HG03469 (cell line): ENCODE data around the gene RALA.
"Not testable (repeated sequence)": the region's sequence is repeated elsewhere in the genome, so short reads cannot be mapped to it uniquely, and the experiment has no call there.

Experiments
- ATAC-seq: cut with Tn5 transposase; IDR thresholded peaks from one replicate; pipeline ENCODE4 v1.9.1; 2021; ENCODE audit warnings: mild to moderate bottlenecking, moderate library complexity, moderate number of reproducible peaks; ENCODE audit not compliant: unreplicated experiment

RALA gene

DNA sequence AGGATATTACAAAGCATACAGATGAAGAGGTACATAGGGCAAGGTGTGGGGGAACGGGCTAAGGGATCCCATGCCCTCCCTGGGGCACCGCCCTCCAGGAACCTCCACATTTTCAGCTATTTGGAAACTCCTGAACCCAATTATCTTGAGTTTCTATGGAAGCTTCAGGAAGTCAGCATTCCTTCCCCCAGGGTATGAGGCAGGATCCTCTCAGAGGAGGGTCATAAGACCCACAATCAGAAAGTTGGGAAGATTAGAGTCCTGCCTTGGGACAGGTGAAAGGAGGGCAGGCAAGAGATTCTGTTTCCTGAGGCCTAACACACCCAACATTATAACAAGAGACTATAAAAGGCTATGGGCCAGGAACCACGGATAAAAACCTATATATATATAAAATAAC lies 98.0 kb downstream of the RALA start:
- ATAC-seq = no peak

DNA sequence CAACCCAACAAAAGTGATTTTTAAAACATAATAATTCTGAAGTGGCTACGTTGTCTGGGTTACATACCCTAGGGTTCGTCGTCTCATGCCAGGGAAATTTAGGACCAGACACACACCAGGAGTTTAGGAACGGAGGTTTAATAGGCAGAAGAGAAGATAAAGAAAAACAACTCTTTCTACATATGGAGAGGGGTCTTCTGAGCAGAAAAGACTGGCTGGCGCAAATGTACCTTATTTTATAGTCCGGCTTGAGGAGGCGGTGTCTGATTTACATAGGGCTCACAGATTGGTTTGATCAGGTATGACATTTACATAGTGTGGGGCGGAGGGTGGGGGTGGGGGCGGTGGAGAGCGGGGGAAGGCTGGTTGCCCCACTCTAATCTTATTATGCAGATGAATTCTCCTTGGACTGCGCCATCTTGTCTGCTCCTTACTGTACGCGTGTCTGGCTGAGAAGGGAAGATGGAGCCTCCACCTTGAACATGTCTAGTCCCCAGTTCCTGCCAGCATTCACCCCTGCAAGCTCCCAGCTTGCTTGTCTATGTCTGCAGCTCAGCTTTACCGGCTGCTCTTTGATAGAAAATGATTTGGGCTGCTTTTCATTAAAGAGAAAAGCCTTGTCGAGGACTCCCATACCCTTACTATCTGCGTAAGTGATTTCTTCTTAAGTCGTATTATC lies 98.7 kb downstream of the RALA start:
- ATAC-seq = no peak

DNA sequence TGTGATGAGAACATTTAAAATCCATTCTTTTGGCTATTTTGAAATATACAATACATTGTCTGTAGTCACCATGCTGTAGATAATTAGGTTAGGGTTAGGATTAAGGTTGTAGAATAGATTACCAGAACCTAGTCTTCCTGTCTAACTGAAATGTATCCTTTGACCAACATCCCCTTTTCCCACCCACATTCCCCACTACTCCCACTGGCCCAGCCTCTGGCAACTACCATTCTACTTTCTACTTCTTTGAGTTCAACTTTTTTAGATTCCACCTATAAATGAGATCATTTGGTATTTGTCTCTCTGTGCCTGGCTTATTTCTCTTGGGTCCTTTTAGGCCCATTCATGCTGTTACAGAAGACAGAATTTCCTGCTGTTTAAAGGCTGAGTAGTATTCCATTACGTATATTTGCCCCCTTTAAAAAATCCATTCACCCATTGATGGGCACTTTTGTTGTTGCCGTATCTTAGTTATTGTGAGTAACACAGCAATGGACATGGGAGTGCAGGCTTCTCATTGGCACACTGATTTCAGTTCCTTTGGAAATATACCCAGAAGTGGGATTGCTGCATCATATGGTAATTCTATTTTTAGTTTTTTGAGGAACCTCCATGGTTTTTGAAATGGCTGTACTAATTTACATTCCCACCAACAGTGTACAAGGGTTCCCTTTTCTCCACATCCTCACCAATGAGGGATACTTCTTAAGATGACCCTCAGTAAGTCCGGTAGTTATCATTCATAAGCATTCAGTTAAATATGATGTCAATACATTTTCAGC lies 104.0 kb downstream of the RALA start:
- no peak for ATAC-seq

DNA sequence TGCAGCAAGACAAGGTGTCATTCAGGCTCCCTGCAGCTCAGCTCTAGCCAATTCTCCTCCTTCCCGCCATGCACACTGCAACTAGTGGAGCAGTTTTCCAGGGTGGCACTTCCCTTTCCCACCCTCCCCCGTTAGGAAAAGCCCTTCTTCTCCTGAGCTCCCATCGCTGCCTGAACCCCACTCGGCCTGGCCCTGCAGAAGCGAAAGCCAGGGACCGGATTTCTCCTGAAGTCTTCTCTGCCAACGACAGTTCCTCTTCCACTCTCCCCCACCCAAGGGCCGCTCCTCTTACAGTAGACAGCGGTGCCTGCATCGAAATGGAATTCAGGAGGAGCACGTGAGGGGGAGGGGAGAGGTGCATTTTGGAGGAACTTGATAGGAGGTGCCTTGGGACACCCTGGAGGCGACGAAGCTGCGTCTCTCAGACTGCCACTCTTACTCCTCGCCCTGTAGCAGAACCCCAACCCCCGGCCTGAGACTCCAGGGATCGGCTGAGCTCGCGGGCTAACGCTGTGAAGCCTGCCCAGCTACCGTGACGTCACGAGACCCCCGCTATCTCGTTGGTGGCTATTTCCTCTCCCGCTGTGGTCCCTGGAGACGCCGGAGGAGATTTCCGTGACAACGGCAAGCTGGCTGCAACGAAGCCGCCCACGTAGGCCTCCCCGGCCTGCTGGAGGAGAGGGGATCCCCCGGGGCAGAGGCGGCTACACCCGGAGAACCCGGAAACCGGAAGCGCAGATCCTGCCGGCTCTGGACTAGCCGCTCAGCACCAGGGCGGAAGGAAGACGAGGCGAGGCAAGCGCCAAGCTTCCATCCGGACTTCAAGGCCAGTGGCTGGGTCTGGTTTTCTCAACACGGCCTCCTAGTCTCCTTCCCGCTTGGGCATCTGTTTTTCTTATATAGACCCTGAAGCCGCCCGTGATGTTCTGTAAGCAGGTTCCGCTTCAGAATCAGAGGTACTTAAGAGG lies 109.7 kb downstream of the RALA start:
- ATAC-seq = peak; percentile 90

DNA sequence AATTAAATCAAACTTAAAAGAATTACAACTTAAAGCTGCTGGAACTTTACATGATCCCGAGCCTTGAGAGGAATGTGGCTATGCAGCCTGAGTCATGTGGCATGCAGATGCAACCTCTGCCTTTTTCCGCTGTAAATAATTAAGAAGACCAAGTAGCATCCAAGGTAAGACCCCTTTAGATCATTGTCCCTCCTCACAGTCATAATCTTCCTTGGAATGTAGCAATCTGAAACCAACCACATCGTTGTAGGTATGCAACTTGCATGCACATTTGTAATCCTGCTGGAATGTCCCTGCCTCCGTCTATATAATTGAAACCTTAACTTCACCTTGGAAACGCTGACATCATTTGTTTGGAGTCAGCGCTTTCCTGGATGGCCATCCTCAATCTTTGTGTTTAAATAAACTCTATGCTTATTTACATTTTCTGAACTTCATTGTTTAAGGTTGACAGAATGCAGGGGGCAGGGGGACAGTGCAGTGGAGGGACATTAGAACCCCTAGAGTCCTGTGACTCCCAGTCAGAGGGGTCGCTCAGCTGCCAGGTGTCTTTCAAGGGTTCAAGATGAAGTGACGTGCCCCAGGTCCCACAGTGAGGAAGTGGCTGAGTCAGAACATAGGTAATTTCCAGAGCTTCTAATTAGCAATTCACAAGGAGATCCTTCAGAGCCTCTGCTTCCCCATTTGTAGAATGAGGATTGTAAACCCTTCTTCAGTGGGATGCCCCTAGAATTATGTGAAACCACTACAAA lies 110.7 kb downstream of the RALA start:
- ATAC-seq = no peak

DNA sequence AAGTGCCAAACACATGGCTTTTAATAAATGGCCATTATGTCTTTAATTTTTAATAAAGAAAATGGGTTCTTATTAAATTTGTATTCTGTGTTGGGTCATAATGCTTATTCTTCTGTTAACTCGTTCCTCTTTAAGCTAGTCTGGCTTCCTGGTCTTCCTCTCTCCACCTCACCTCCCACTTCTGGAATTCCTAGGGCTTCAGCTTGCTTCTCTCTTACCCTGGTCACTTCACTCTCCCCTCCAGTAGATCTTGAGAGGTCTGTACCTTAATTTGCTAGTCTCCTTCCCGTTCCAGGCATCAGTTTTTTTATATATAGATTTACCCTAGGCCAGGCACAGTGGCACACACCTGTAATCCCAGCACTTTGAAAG lies 111.2 kb downstream of the RALA start:
- no peak for ATAC-seq

DNA sequence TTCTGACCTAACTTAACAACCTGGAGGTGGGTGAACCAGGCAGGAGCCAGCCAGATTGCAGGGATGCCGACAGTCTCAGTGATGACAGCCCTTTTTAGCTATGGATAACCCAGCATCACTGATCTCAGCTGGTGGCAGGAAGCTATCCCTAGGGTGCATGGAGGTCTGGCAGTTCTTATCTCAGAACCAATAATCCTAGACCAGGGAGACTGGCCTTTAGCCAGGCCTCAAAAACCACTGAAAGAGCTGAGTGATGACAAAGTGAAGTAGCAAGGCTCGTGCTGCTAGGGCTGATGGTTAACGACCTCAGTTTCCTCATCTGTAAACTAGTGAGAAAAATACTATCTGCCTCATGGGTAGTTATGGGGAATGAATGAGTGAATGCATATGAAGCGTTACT lies 112.5 kb downstream of the RALA start:
- ATAC-seq = no peak

DNA sequence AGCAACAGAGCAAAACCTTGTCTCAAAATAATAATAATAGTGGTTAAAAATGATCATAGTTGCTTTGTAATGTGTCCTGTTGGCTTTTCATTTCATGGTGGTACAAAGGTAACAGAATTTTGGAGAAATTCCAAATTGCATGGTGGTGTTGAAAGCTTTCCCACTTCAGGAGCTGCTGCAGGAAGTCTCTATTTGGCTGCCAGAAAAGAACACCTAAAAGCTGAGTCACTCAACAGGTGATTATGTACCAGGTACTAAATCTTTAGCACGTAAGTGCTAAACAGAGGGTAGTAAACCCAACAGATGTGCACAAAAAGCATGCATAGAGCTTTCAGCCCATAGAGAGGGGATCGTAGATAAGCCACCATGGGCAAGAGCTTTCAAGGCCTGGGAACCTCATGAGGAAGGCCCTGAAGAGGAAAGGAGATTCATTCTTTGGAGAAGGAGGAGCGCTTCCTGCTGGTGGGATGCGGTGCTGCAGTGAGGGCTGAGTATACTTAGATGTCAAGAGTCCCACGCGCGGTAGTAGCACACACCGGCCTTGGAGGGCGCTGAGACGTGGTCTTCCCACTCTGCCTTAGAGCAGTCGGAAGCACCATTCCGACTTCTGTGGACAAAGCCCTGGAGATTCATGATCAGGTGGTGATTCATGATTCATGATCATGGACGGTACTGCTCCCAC lies 118.7 kb downstream of the RALA start:
- no peak for ATAC-seq

DNA sequence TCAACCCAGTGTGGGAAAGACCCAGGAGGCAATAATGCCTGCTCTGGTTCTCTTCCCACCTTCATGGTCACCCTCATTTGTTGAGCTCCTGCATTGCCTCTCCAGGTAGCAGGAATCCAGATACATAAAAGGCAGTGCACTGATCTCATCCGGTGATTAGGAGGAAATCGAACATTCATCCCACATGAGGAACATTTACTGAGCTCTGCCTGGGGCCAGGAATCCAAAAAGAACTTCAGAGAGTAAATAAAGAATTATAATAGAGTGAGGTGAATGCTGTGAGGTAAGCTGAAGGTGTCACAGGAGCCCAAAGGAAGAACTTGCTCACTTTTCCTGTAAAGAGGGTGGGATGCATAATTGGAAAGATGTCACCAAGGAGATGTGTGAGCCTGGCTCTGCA lies 121.2 kb downstream of the RALA start:
- ATAC-seq = no peak

DNA sequence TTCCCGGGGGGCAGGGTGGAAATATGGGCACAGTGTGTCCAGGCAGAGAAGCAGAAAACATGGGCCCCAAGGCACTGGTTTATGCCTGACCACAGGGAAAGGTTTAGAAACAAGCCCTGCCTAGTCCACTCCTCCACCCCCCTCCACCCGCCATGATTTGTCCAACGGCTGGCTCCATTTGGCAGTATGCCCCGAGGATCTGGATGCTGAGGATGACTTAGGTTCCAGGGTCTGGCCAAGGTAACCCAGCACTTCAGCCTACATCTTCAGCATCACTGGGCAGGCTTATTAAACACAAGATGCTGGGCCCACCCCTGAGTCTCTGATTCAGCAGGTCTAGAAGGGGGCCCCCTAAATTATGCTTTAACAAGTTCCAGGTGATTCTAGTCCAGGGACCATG lies 121.9 kb downstream of the RALA start:
- no peak for ATAC-seq

DNA sequence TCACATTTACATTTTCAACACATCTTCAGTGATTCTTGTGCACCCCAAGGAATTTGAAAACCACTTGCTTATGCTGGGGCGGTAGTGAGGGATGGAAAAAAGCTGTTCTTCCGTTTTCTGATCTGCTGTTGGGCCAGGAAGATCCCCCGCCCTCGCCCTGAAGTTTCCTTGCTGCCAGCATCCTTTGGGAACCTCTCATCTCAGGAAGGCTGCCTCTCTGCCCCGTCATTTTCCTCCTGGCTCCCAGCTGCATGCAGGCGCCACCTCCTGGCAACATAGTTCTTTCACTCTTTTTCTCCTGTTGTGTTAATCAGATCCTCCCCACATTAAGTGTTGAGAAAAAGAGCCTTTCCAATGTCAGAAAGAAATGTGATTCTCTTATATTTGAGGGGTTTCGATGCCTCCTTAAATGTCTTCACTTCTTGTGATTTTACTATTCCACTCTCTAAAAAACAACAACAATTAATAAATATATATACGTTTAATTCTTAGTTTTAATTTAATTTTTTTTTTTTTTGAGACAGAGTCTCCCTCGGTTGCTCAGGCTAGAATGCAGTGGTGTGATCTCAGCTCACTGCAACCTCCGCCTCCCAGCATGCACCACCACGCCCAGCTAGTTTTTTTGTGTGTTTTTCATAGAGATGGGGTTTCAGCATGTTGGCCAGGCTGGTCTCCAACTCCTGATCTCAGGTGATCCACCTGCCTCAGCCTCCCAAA lies 122.9 kb downstream of the RALA start:
- ATAC-seq = no peak

DNA sequence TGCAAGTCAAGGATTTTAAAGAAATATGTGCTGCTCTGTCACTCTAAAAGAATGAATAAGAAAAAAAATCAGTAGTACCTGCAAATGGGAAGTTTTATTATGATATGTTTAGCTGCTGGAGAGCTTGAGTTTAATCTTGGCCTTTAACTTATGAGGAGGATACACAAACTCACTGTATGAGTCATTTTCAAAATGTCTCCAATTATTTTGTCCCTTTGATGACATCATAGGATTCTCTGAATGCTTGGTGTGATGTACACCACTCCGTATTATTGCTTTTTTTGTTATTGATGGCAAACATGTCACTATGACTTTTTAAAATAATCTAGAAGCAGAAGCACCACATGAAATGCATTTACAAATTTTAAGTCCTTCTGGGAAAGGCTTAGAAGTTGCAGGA lies 125.8 kb downstream of the RALA start:
- ATAC-seq = no peak

DNA sequence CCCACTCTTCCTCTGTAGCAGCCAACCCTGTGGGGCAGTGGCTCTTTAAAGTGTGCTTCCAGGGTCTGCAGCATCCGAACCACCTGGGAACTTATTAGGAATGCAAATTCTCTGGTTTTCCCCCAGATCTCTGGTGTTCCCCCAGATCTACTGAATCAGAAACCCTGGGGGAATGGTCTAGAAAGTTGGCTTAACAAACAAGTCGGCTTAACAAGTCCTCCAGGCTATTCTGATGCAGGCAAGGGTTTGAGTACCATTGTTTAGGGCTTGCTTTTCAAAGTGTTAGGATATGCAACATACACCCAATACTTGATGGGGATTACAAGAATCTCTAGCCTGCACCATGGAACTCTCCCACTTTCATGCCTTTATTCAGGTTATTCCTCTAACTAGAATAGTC lies 126.3 kb downstream of the RALA start:
- no peak for ATAC-seq

DNA sequence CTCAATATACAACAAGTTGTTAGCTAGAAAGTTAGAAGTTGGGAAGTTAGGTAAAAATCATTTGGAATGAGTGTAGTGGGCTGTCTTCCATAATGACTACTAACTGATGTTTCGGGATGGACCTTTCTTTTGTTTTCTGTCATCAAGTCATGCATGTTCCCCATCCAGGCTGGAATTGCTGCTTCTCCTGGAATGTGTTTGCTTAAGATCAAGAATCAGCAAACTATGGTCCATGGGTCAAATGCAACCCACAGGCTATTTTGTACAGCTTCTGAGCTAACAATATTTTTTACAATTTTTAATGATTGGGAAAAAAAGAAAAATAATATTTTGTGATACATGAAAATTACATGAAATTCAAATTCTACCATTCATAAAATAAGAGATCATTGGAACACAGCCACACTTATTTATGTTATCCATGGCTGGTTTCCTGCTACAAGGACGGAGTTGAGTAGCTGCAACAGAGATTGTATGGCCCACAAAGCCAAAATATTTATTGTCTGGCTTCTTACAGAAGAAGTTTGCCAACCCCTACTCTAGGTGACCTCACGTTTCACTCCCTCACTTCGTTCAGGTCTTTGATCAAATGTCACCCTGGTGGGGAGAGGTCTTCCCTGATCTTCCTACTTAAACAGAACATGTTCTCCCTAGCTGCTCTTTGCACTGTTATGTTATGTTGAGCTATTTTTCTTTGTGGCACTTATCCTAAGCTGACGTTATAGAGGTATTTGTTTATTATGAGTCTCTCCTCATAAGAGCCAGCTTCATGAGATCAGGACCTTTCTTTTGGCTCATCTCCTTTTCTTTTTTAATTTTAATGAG lies 127.1 kb downstream of the RALA start:
- no peak for ATAC-seq

DNA sequence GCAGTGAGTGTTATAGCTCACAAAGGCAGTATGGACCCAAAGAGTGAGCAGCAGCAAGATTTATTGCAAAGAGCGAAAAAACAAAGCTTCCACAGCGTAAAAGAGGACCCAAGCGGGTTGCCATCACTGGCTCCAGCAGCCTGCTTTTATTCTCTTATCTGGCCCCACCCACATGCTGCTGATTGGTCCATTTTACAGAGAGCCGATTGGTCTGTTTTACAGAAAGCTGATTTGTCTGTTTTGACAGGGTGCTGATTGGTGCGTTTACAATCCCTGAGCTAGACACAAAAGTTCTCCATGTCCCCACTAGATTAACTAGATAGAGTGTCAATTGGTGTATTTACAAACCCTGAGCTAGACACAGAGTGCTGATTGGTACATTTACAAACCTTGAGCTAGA lies 129.9 kb downstream of the RALA start:
- not testable (repeated sequence) for ATAC-seq

DNA sequence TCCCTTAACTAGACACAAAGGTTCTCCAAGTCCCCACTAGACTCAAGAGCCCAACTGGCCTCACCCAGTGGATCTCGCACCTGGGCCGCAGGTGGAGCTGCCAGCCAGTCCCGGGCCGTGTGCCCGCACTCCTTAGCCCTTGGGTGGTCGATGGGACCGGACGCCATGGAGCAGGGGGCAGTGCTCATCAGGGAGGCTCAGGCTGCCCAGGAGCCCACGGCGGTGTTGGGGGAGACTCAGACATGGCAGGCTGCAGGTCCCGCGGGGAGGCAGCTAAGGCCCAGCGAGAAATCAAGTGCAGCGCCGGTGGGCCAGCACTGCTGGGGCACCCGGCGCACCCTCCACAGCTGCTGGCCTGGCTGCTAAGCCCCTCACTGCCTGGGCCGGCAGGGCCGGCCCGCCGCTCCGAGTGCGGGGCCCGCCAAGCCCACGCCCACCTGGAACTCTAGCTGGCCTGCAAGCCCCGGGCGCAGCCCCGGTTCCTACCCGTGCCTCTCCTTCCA lies 130.5 kb downstream of the RALA start:
- no peak for ATAC-seq

DNA sequence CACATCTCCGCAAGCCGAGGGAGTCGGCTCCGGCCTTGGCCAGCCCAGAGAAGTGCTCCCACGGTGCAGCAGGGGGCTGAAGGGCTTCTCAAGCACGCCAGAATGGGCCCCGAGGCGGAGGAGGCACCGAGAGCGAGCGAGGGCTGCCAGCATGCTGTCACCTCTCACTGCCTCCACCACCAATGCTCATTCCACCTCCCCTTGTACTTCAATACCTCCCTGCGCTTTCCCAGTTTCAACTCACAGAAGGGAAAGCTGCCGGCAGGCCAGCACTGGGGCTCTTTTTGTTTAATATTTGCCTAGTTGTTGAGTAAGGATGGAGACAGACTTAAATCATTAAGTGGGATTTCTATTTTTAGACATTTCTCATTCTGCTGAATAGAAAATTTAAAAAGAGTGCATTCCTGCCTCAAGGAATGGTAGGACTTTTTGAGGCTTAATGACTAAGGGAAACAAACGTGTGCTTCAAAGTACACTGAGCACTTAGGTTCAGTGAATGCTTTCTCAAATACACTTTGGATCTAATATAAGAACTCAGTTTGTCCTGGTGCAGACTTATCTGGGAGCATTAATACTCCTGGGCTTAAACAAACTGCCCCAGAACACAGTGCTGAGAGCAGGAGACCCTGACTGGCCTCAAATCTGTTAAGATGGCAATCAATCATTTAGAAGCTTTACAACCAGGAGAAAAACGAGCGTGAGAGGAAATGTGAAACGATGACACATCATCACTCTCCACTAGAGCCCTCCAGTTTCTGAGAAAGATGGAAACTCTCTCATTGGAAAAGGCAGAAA lies 131.2 kb downstream of the RALA start:
- ATAC-seq = no peak

DNA sequence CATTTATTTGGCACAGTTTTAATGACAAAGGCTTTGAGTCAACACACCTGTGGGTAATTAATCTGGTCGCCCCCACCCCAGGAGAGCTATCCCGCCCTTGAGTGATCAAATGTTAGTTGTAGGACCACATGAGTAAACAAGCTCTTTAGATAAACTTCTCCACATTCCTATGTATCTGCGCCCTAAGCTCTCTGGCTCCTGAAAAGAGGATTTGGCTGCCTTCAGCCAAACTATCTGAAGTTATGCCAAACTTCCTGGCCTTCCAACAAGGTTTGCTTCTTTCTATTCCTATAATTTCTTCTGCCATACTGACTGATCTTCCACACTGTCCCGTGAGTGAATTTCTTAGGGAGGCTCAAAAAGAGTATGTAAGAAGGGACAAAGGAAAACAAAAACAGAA lies 134.2 kb downstream of the RALA start:
- no peak for ATAC-seq
